ENCODE results near the gene ARID3A.

Gene ARID3A

GRCh38 chr19:912181-913079 lies 13.4 kb upstream of the ARID3A start:
- DNase-seq (ENCODE audit: low spot score): no peak

GRCh38 chr19:913080-913748 lies 12.6 kb upstream of the ARID3A start, which contains the start of gene R3HDM4:
Gene R3HDM4 (minus strand): TSS chr19:913219. CDS start chr19:913157, 62 bp downstream.
- DNase-seq (ENCODE audit: low spot score): peak; percentile 42

- DNase-seq (ENCODE audit: low spot score): no peak
Observed at GRCh38 chr19:916645-917322, 9.1 kb upstream of the ARID3A start.

- peak; percentile 55 for DNase-seq (ENCODE audit: low spot score)
Observed at GRCh38 chr19:917323-918151, 8.3 kb upstream of the ARID3A start, which contains the start of gene KISS1R. Gene KISS1R (plus strand): TSS chr19:917333. CDS start chr19:917503, 170 bp downstream.

GRCh38 chr19:918152-918437 lies 7.7 kb upstream of the ARID3A start:
- DNase-seq (ENCODE audit: low spot score): no peak

- peak; percentile 43 for DNase-seq (ENCODE audit: low spot score)
Observed at GRCh38 chr19:918481-919198, 7.2 kb upstream of the ARID3A start.

- DNase-seq (ENCODE audit: low spot score): peak; percentile 71
Observed at GRCh38 chr19:919199-920050, 6.4 kb upstream of the ARID3A start.

GRCh38 chr19:920051-920864 lies 5.6 kb upstream of the ARID3A start:
- peak; percentile 70 for DNase-seq (ENCODE audit: low spot score)

GRCh38 chr19:924553-925086 lies 1.2 kb upstream of the ARID3A start:
- DNase-seq (ENCODE audit: low spot score): no peak

GRCh38 chr19:925087-925525 lies 729 bp upstream of the ARID3A start:
- no peak for DNase-seq (ENCODE audit: low spot score)

- DNase-seq (ENCODE audit: low spot score): no peak
Observed at GRCh38 chr19:926323-926588, 421 bp downstream of the ARID3A start.

GRCh38 chr19:926589-927350 lies 935 bp downstream of the ARID3A start:
- DNase-seq (ENCODE audit: low spot score): no peak

GRCh38 chr19:927351-927779 lies 1.5 kb downstream of the ARID3A start:
- DNase-seq (ENCODE audit: low spot score): no peak

- DNase-seq (ENCODE audit: low spot score): no peak
Observed at GRCh38 chr19:927780-928401, 2.1 kb downstream of the ARID3A start.

- DNase-seq (ENCODE audit: low spot score): no peak
Observed at GRCh38 chr19:928471-929202, 2.8 kb downstream of the ARID3A start.

GRCh38 chr19:929203-929890 lies 3.5 kb downstream of the ARID3A start:
- no peak for DNase-seq (ENCODE audit: low spot score)

GRCh38 chr19:929891-930258 lies 4.0 kb downstream of the ARID3A start:
- DNase-seq (ENCODE audit: low spot score): no peak

Measured in SW480 (cell line).